ENCODE results near the gene DPP3. TPM values are rescaled to one million over a fixed set of nuclear protein-coding genes. Genes with fewer than 3 reads are reported as not detected.

The DPP3 gene
- total RNA-seq, 1 donor from 2014 or later, result 42.7 TPM

DNA sequence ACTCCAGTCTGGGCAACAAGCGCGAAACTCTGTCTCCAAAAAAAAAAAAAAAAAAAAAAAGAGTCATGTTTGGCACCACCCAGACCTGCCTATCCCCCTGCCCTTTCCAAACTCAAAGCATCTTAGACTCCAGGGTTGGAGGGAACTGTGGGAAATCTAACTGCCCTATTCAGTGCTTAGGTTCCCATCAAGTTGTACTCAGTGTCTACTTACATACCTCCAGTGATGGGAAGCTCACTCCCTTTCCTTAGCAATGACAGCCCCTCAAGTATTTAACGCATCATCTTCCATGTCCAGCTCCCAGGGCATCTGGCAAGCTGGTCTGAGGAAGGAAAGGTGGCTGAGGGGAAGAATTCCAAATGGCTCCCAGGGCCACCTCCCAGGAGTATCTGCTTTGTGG is 69.5 kb downstream of the DPP3 start:
- TF ChIP-seq CTCF (conservative IDR thresholded peaks at IDR 0.05), result no peak
- Mint-ChIP-seq H3K36me3 (no peaks in the 10 kb centered on the region), H3K4me1 (ENCODE audit: unreplicated experiment) (peaks cover 25% of the 10 kb centered on the region), H3K27ac (no peak overlapping the region), H3K9me3 (no peaks in the 10 kb centered on the region), H3K27me3 (peaks cover 9% of the 10 kb centered on the region), H3K4me3 (no peak overlapping the region)
- DNase-seq (ENCODE audit: extremely low spot score, unreplicated experiment), result no peak

DNA sequence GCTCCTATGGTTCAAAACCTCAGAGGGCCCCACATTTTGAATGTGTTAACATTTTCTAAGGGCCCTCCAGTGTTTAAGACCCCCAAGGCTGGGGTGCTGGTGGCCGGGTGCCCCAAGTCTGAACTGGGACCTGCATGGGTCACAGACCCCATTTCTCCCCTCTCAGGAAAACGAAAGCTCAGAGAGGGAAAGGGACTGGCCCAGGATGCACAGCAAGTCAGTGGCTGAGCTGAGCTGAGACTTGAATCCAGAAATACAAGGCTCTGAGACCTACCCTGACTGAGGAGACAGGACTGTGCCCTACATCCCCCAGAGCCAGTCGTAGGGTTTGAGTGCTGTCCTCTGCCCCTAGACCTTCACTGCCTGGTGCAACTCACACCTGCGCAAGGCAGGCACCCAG is 70.7 kb downstream of the DPP3 start:
- H3K4me1 Mint-ChIP-seq (ENCODE audit: unreplicated experiment), result peaks cover 20% of the 10 kb centered on the region
- H3K27me3 Mint-ChIP-seq, result peaks cover 9% of the 10 kb centered on the region
- DNase-seq (ENCODE audit: extremely low spot score, unreplicated experiment), result no peak
- no peak overlapping the region for H3K27ac Mint-ChIP-seq
- no peaks in the 10 kb centered on the region for H3K9me3 Mint-ChIP-seq
- no peak overlapping the region for H3K4me3 Mint-ChIP-seq
- no peak for TF ChIP-seq CTCF (conservative IDR thresholded peaks at IDR 0.05)
- H3K36me3 Mint-ChIP-seq, result no peaks in the 10 kb centered on the region

DNA sequence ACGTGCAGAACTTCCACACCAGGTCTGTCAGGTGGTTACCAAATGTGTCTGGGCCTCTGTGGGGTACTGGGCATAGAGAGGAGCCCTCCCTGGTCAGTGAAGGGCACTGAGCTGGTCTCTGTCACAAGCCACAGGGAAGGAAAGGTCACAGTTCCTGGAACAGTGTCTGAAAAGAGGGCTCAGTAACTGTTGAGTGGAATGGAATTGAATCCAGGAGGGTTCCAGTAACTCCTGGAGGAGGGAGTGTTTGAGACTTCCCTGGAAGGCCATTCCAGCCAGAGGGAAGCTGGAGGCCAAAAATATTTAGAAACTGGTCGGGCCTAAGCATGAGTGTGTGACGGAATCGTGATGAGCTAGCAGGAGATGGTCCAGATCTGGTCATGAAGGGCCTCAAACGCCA is 74.4 kb downstream of the DPP3 start:
- H3K4me3 Mint-ChIP-seq, result no peak overlapping the region
- no peaks in the 10 kb centered on the region for H3K27me3 Mint-ChIP-seq
- H3K27ac Mint-ChIP-seq, result no peak overlapping the region
- no peak for TF ChIP-seq CTCF (conservative IDR thresholded peaks at IDR 0.05)
- H3K4me1 Mint-ChIP-seq (ENCODE audit: unreplicated experiment), result no peaks in the 10 kb centered on the region
- no peaks in the 10 kb centered on the region for H3K36me3 Mint-ChIP-seq
- DNase-seq (ENCODE audit: extremely low spot score, unreplicated experiment), result no peak
- H3K9me3 Mint-ChIP-seq, result no peaks in the 10 kb centered on the region

GRCh38 chr11:66555416-66555815 is 75.2 kb downstream of the DPP3 start:
- H3K36me3 Mint-ChIP-seq, result no peaks in the 10 kb centered on the region
- no peak for DNase-seq (ENCODE audit: extremely low spot score, unreplicated experiment)
- H3K4me1 Mint-ChIP-seq (ENCODE audit: unreplicated experiment), result no peaks in the 10 kb centered on the region
- H3K27me3 Mint-ChIP-seq, result no peaks in the 10 kb centered on the region
- no peak overlapping the region for H3K27ac Mint-ChIP-seq
- no peak overlapping the region for H3K4me3 Mint-ChIP-seq
- no peak for TF ChIP-seq CTCF (conservative IDR thresholded peaks at IDR 0.05)
- no peaks in the 10 kb centered on the region for H3K9me3 Mint-ChIP-seq

DNA sequence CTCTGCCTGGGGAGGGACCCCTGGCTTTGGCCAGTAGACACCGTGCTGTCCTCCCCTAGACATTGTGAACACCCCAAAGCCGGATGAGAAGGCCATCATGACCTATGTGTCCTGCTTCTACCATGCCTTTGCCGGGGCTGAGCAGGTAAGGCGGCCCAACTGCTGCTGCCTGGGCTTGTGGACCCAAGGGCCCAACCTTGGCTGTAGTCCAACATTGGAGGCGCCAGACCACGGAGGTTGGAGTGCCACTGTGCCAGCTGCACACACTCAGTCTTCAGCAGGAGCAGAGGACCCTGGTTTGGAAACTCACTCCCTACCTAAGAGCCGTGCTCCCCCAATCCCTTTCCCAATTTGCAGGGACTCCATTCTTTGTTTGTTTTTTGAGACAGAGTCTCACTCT is 75.9 kb downstream of the DPP3 start:
- DNase-seq (ENCODE audit: extremely low spot score, unreplicated experiment), result no peak
- no peak for TF ChIP-seq CTCF (conservative IDR thresholded peaks at IDR 0.05)

GRCh38 chr11:66557733-66558326 is 77.6 kb downstream of the DPP3 start:
- no peaks in the 10 kb centered on the region for H3K27me3 Mint-ChIP-seq
- no peaks in the 10 kb centered on the region for H3K9me3 Mint-ChIP-seq
- no peak for DNase-seq (ENCODE audit: extremely low spot score, unreplicated experiment)
- H3K27ac Mint-ChIP-seq, result no peak overlapping the region
- H3K4me3 Mint-ChIP-seq, result no peak overlapping the region
- H3K4me1 Mint-ChIP-seq (ENCODE audit: unreplicated experiment), result no peaks in the 10 kb centered on the region
- no peaks in the 10 kb centered on the region for H3K36me3 Mint-ChIP-seq
- TF ChIP-seq CTCF (conservative IDR thresholded peaks at IDR 0.05), result no peak

More for the DNA sequence above, 75.9 kb downstream of the DPP3 start:
- Mint-ChIP-seq H3K4me1 (ENCODE audit: unreplicated experiment) (no peaks in the 10 kb centered on the region), H3K27ac (no peak overlapping the region), H3K9me3 (no peaks in the 10 kb centered on the region), H3K36me3 (no peaks in the 10 kb centered on the region), H3K4me3 (no peak overlapping the region), H3K27me3 (no peaks in the 10 kb centered on the region)

Data from type B pancreatic cell (in vitro differentiated cells).